ENCODE data around the gene TMEM132C.

DNA sequence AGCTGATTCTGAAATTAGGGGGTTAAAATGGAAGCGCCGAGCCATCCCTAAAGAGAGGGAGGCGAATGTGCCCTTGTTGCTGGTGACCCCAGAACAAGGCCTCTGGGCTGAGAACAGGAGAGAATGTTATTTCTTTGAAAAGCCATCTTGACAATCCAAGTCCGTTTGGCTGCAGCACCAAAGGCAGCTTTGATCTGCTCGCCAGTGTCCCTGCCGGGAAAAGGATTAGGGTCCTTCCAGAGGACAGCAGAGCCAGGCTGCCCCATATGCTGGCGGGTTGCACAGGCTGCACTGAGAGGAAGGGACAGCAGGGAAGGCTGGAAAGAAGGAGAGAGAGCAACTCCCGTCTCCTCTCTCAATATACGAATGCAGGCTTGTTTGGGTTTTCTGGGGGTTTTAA lies 141.7 kb downstream of the TMEM132C start:
- TF ChIP-seq TCF7L2 (IDR thresholded peaks at IDR 0.05; ENCODE audit: borderline replicate concordance, low read depth, low read length) (no peak), YY1 (tag by site-specific recombination; IDR thresholded peaks at IDR 0.05) (no peak), ZNF2 (tag by site-specific recombination; IDR thresholded peaks at IDR 0.05) (no peak), ZNF670 (tag by site-specific recombination; IDR thresholded peaks at IDR 0.05; ENCODE audit: low read depth) (no peak), ZBTB20 (tag by site-specific recombination; IDR thresholded peaks at IDR 0.05) (no peak), TRIM28 (IDR thresholded peaks at IDR 0.05; ENCODE audit: borderline replicate concordance, low read length) (no peak)
- TF ChIP-seq, protein P1, sequence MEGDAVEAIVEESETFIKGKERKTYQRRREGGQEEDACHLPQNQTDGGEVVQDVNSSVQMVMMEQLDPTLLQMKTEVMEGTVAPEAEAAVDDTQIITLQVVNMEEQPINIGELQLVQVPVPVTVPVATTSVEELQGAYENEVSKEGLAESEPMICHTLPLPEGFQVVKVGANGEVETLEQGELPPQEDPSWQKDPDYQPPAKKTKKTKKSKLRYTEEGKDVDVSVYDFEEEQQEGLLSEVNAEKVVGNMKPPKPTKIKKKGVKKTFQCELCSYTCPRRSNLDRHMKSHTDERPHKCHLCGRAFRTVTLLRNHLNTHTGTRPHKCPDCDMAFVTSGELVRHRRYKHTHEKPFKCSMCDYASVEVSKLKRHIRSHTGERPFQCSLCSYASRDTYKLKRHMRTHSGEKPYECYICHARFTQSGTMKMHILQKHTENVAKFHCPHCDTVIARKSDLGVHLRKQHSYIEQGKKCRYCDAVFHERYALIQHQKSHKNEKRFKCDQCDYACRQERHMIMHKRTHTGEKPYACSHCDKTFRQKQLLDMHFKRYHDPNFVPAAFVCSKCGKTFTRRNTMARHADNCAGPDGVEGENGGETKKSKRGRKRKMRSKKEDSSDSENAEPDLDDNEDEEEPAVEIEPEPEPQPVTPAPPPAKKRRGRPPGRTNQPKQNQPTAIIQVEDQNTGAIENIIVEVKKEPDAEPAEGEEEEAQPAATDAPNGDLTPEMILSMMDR (tag by site-specific recombination; IDR thresholded peaks at IDR 0.05) = no peak
- TF ChIP-seq, protein P2, sequence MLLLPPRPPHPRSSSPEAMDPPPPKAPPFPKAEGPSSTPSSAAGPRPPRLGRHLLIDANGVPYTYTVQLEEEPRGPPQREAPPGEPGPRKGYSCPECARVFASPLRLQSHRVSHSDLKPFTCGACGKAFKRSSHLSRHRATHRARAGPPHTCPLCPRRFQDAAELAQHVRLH (tag by site-specific recombination; IDR thresholded peaks at IDR 0.05) = no peak

Measured in HEK293 (cell line).